ENCODE results near the gene AKAP6.

Gene AKAP6

GRCh38 chr14:32865827-32866376, 536.8 kb downstream of the AKAP6 start:
- DNase-seq, result no peak

DNA sequence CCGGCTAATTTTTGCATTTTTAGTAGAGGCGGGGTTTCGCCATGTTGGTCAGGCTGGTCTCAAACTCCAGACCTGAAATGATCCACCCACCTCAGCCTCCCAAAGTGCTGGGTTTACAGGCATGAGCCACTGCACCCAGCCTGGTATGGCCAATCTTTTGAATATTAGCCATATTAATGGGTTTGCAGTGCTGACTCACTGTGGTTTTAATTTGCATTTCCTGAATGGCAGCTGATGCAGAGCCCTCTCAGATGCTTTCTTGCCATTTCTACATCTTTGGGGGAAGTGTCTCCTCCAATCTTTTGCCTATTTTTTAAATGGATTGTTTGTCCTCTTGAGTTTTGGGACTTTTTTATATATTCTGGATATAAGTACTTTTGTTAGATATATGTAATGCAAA, 554.1 kb downstream of the AKAP6 start:
- DNase-seq, result no peak
